ENCODE measurements around the gene RNF133. TPM values are rescaled to one million over a fixed set of nuclear protein-coding genes. Genes with fewer than 3 reads are reported as not detected.

Gene RNF133
- total RNA-seq, 1 donor from 2014 or later, result 0.41 TPM

DNA sequence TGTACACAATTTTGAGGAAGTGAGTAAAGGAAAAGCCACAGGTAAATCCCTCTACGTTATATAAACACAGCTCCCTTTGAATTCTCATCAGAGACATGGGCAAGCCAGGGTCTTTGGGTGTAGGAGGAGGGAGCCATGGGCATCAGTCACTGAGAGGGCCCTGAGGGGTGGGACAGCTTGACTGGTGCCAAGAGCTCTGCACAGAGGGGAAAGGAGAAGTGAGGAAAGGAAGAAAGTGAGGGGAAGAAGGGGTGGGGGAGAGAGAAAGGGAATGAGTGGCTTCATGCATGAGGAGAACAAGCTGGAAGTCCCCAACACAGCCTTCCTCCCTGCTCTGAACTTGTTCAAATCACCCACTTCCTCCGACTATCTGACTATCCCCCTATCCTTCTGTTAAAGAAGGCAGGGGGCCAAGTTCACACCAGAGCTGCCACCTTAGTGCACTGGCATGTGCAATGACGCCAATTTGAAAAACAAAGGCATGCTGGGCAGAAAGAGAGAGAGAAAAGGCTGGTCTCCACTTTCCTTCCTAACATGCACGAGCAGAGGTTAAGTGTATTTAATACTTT is 20.2 kb upstream of the RNF133 start:
- H3K27me3 ChIP-seq (ENCODE audit: low read depth), result no peaks in the 10 kb centered on the region
- peaks cover 9% of the 10 kb centered on the region for H3K9me3 ChIP-seq (replicated peaks)
- TF ChIP-seq, protein P1, sequence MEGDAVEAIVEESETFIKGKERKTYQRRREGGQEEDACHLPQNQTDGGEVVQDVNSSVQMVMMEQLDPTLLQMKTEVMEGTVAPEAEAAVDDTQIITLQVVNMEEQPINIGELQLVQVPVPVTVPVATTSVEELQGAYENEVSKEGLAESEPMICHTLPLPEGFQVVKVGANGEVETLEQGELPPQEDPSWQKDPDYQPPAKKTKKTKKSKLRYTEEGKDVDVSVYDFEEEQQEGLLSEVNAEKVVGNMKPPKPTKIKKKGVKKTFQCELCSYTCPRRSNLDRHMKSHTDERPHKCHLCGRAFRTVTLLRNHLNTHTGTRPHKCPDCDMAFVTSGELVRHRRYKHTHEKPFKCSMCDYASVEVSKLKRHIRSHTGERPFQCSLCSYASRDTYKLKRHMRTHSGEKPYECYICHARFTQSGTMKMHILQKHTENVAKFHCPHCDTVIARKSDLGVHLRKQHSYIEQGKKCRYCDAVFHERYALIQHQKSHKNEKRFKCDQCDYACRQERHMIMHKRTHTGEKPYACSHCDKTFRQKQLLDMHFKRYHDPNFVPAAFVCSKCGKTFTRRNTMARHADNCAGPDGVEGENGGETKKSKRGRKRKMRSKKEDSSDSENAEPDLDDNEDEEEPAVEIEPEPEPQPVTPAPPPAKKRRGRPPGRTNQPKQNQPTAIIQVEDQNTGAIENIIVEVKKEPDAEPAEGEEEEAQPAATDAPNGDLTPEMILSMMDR (IDR thresholded peaks at IDR 0.05; ENCODE audit: borderline replicate concordance), result no peak
- no peaks in the 10 kb centered on the region for H3K36me3 ChIP-seq
- H3K27ac ChIP-seq (replicated peaks), result no peak overlapping the region
- DNase-seq, result no peak
- H3K4me3 ChIP-seq, result no peak overlapping the region
- H3K4me1 ChIP-seq, result peaks cover 7% of the 10 kb centered on the region
- intact Hi-C loops (cut with micrococcal nuclease), result no loop called here

DNA sequence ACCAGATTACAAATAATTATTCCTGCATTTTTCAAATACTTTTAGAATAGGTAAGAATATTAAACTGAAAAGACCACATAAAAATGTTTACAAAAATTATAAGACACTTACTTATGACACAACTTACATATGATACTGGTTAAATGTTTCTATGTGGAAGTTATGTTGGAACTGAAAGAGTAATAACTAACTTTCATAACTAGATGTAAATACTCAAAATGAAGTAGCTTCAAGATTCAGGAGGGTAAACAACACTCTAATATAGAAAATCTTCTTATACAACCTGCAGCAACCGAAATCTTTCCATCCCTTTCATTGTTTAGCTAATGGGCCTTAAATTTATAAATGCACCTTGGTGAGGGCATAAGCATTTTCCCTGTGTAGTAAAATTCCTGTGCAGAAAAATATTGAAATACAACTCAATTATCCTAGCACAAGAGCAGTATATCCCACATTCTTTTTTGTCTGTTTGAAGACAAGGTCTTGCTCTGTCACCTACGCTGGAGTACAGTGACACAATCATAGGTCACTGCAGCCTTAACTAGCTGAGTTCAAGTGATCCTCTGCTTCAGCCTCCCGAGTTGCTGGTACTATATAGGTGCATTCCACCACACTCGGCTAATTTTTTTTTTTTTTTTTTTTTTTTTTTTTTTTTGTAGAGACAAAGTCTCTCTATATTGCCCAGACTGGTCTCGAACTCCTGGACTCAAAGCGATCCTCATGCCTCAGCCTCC is 18.6 kb upstream of the RNF133 start:
- H3K27ac ChIP-seq (replicated peaks), result no peak overlapping the region
- H3K9me3 ChIP-seq (replicated peaks), result no peaks in the 10 kb centered on the region
- no peak for DNase-seq
- intact Hi-C loops (cut with micrococcal nuclease), result no loop called here
- no peaks in the 10 kb centered on the region for H3K36me3 ChIP-seq
- no peak overlapping the region for H3K4me3 ChIP-seq
- peaks cover 17% of the 10 kb centered on the region for H3K4me1 ChIP-seq
- H3K27me3 ChIP-seq (ENCODE audit: low read depth), result no peaks in the 10 kb centered on the region
- TF ChIP-seq, protein P1 (IDR thresholded peaks at IDR 0.05; ENCODE audit: borderline replicate concordance), result no peak

GRCh38 chr7:122715183-122715582 is 16.3 kb upstream of the RNF133 start:
- DNase-seq, result no peak
- Histone ChIP-seq H3K4me3 (no peak overlapping the region), H3K27ac (replicated peaks) (no peak overlapping the region), H3K4me1 (peaks cover 20% of the 10 kb centered on the region), H3K9me3 (replicated peaks) (no peaks in the 10 kb centered on the region), H3K36me3 (no peaks in the 10 kb centered on the region), H3K27me3 (ENCODE audit: low read depth) (no peaks in the 10 kb centered on the region)
- TF ChIP-seq, protein P1 (IDR thresholded peaks at IDR 0.05; ENCODE audit: borderline replicate concordance), result no peak
- intact Hi-C loops (cut with micrococcal nuclease), result no loop called here

GRCh38 chr7:122710916-122711315 is 12.0 kb upstream of the RNF133 start:
- Histone ChIP-seq H3K4me3 (no peak overlapping the region), H3K27ac (replicated peaks) (no peak overlapping the region), H3K9me3 (replicated peaks) (no peaks in the 10 kb centered on the region), H3K36me3 (no peaks in the 10 kb centered on the region), H3K27me3 (ENCODE audit: low read depth) (no peaks in the 10 kb centered on the region), H3K4me1 (peaks cover 17% of the 10 kb centered on the region)
- intact Hi-C loops (cut with micrococcal nuclease), result no loop called here
- no peak for DNase-seq
- TF ChIP-seq, protein P1 (IDR thresholded peaks at IDR 0.05; ENCODE audit: borderline replicate concordance), result no peak

GRCh38 chr7:122709930-122710646 is 11.2 kb upstream of the RNF133 start:
- Histone ChIP-seq H3K4me3 (no peak overlapping the region), H3K4me1 (peaks cover 17% of the 10 kb centered on the region), H3K9me3 (replicated peaks) (no peaks in the 10 kb centered on the region), H3K27me3 (ENCODE audit: low read depth) (no peaks in the 10 kb centered on the region), H3K27ac (replicated peaks) (no peak overlapping the region), H3K36me3 (no peaks in the 10 kb centered on the region)
- TF ChIP-seq, protein P1 (IDR thresholded peaks at IDR 0.05; ENCODE audit: borderline replicate concordance), result no peak
- no peak for DNase-seq
- intact Hi-C loops (cut with micrococcal nuclease), result no loop called here
